GM12878 (cell line): ENCODE data around the gene SUSD5. TPM values are rescaled to one million over a fixed set of nuclear protein-coding genes. Genes with fewer than 3 reads are reported as not detected.

Experiments
- ATF7 ChIP-seq: fragments of 450-650 bp; IDR thresholded peaks from 2 replicates; pipeline ENCODE4 v1.6.1; 2016; ENCODE audit warnings: low read depth, mild to moderate bottlenecking
- CBX5 ChIP-seq: sonication (generic); IDR thresholded peaks from 2 replicates; pipeline ENCODE4 v1.6.1; 2016; ENCODE audit warnings: low read depth, moderate library complexity, mild to moderate bottlenecking, inconsistent platforms
- CREB1 ChIP-seq: IDR thresholded peaks from 2 replicates; pipeline ENCODE4 v1.6.1; 2012; ENCODE audit warnings: low read depth, mild to moderate bottlenecking, inconsistent platforms
- EP300 ChIP-seq, 2 experiments: fragments of 150-350 bp in 1 of 2; IDR thresholded peaks; 2 replicates each; pipeline ENCODE4 v1.6.1; 2011 to 2012; ENCODE audit warnings: low read depth in 2 of 2, low read length in 2 of 2, borderline replicate concordance in 1 of 2, improper control_type of control experiment in 1 of 2, inconsistent platforms in 1 of 2; ENCODE audit not compliant: control insufficient read depth in 1 of 2
- EZH2 ChIP-seq: IDR thresholded peaks from 2 replicates; pipeline ENCODE4 v1.6.1; 2012; ENCODE audit warnings: low read depth, mild to moderate bottlenecking, control low read depth, inconsistent platforms, low read length, borderline replicate concordance; ENCODE audit not compliant: control insufficient read depth
- HDAC6 ChIP-seq: fragments of 200-600 bp; sonication (generic); IDR thresholded peaks from one replicate; pipeline ENCODE4 v1.8.0; 2017; ENCODE audit warnings: antibody characterized with exemption; ENCODE audit not compliant: unreplicated experiment
- IKZF1 ChIP-seq: fragments of 450-650 bp; conservative IDR thresholded peaks from 2 replicates; pipeline ENCODE4 v1.6.1; 2017; ENCODE audit warnings: antibody characterized with exemption, mild to moderate bottlenecking
- MTA3 ChIP-seq: IDR thresholded peaks from 2 replicates; pipeline ENCODE4 v1.6.1; 2012; ENCODE audit warnings: low read length, inconsistent platforms, borderline replicate concordance
- NFIC ChIP-seq: IDR thresholded peaks from 2 replicates; pipeline ENCODE4 v1.6.1; 2012; ENCODE audit warnings: low read depth, mild to moderate bottlenecking, inconsistent platforms, low read length, moderate library complexity
- NR2C2 ChIP-seq: IDR thresholded peaks from 2 replicates; pipeline ENCODE4 v1.6.1; 2011; ENCODE audit warnings: borderline replicate concordance, low read depth; ENCODE audit not compliant: control insufficient read depth, insufficient read length
- RB1 ChIP-seq: fragments of 450-650 bp; formaldehyde crosslinking; IDR thresholded peaks from 2 replicates; pipeline ENCODE4 v1.6.1; 2017; ENCODE audit warnings: mild to moderate bottlenecking, borderline replicate concordance
- SIX5 ChIP-seq: IDR thresholded peaks from 2 replicates; pipeline ENCODE4 v1.6.1; 2011; ENCODE audit warnings: mild to moderate bottlenecking, low read depth, low read length, moderate library complexity; ENCODE audit not compliant: severe bottlenecking
- SP1 ChIP-seq: IDR thresholded peaks from one replicate; pipeline ENCODE4 v1.6.1; 2011; ENCODE audit warnings: low read depth, low read length
- SRF ChIP-seq, 2 experiments: IDR thresholded peaks; 2 replicates each; pipeline ENCODE4 v1.6.1; 2011; ENCODE audit warnings: low read depth in 2 of 2, low read length in 2 of 2, mild to moderate bottlenecking in 1 of 2, moderate library complexity in 1 of 2
- TCF7 ChIP-seq: IDR thresholded peaks from 2 replicates; pipeline ENCODE4 v1.6.1; 2014; ENCODE audit warnings: antibody characterized with exemption, borderline replicate concordance
- WRNIP1 ChIP-seq: IDR thresholded peaks from 2 replicates; pipeline ENCODE4 v1.6.1; 2011; ENCODE audit warnings: low read depth, low read length, improper control_type of control experiment, borderline replicate concordance
- ZNF24 ChIP-seq: fragments of 450-650 bp; IDR thresholded peaks from 2 replicates; pipeline ENCODE4 v1.6.1; 2017; ENCODE audit warnings: antibody characterized with exemption, mild to moderate bottlenecking
- ZZZ3 ChIP-seq: IDR thresholded peaks from 2 replicates; pipeline ENCODE4 v1.6.1; 2011; ENCODE audit warnings: low read depth; ENCODE audit not compliant: control insufficient read depth, insufficient read length
- polyA plus RNA-seq, 11 experiments: library from polyadenylated mRNA; depleted of rRNA in 4 of 11; unstranded in 6 of 11; stranded (reverse) in 5 of 11; fragments of >200 nt; fragmentation: Nextera tagmentation in 4 of 11; fragmentation: Illumina TruSeq in 1 of 11; extraction: Ambion mirVana in 4 of 11; extraction: Trizol in 1 of 11; gene quantifications; 1 replicate in 1 of 11; 2 replicates in 10 of 11; pipeline versions ENCODE4 v1.2.1 to v1.2.3, GENCODE V29; 2011 to 2016; ENCODE audit warnings: inconsistent platforms in 2 of 11, missing spikeins in 2 of 11, low read depth in 1 of 11
- total RNA-seq, 4 experiments: library from RNA; depleted of rRNA in 3 of 4; stranded (reverse); fragments of >200 nt in 3 of 4; fragmentation: Illumina TruSeq in 1 of 4; extraction: Trizol in 1 of 4; gene quantifications; 2 replicates each; pipeline versions ENCODE4 v1.2.1 to v1.2.3, GENCODE V29; 2013 to 2021
- TF ChIP-seq, protein P1 (sequence below): fragments of 450-650 bp; IDR thresholded peaks from 2 replicates; pipeline ENCODE4 v1.6.1; 2016; ENCODE audit warnings: mild to moderate bottlenecking
- TF ChIP-seq, protein P2 (sequence below): fragments of 450-650 bp; formaldehyde crosslinking; IDR thresholded peaks from 2 replicates; pipeline ENCODE4 v1.4.0; 2022; ENCODE audit warnings: mild to moderate bottlenecking, moderate library complexity
- TF ChIP-seq, protein P3 (sequence below): fragments of 450-650 bp; IDR thresholded peaks from 2 replicates; pipeline ENCODE4 v1.6.1; 2014; ENCODE audit warnings: mild to moderate bottlenecking
- TF ChIP-seq, protein P4 (sequence below): IDR thresholded peaks from 2 replicates; pipeline ENCODE4 v1.6.1; 2011; ENCODE audit warnings: low read depth, low read length, improper control_type of control experiment, borderline replicate concordance

The SUSD5 gene
- total and polyA plus RNA-seq, 10 of the 15 experiments (the other 5 are each of a cell fraction or from before 2014, with no cell fraction given) = 0.01 to 0.05 (median 0.03) TPM; not detected in 4

DNA sequence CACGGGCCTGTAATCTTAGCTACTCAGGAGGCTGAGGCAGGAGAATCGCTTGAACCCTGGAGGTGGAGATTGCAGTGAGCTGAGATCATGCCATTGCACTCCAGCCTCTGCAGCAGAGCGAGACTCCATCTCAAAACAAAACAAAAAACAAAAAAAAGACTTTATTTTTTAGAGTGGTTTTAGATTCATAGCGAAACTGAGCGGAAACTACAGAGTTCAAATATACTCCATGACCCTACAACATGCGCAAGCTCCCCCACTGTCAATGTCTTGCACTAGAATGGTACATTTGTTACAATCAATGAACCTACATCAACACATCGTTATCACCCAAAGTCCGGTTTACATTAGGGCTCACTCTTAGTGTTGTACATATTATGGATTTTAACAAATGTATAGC is 107.0 kb downstream of the SUSD5 start (continued):
- no peak for TF ChIP-seq NR2C2
- no peak for TF ChIP-seq EZH2
- TF ChIP-seq RB1 = no peak
- 0 out of 2 replicates have a peak, but pooled peaks have one; percentile 8 for TF ChIP-seq ATF7
- TF ChIP-seq ZZZ3 = no peak
- no peak for TF ChIP-seq CREB1
- TF ChIP-seq MTA3 = no peak
- TF ChIP-seq TCF7 = no peak
- TF ChIP-seq, protein P1, sequence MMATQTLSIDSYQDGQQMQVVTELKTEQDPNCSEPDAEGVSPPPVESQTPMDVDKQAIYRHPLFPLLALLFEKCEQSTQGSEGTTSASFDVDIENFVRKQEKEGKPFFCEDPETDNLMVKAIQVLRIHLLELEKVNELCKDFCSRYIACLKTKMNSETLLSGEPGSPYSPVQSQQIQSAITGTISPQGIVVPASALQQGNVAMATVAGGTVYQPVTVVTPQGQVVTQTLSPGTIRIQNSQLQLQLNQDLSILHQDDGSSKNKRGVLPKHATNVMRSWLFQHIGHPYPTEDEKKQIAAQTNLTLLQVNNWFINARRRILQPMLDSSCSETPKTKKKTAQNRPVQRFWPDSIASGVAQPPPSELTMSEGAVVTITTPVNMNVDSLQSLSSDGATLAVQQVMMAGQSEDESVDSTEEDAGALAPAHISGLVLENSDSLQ = no peak
- TF ChIP-seq WRNIP1 = no peak
- no peak for TF ChIP-seq SIX5
- no peak for TF ChIP-seq EP300 (IDR thresholded peaks at IDR 0.05; ENCODE audit: borderline replicate concordance in 1 of 2, control insufficient read depth in 1 of 2, low read depth in 2 of 2, low read length in 2 of 2)
- peak; percentile 74 for TF ChIP-seq NFIC
- TF ChIP-seq, protein P2, sequence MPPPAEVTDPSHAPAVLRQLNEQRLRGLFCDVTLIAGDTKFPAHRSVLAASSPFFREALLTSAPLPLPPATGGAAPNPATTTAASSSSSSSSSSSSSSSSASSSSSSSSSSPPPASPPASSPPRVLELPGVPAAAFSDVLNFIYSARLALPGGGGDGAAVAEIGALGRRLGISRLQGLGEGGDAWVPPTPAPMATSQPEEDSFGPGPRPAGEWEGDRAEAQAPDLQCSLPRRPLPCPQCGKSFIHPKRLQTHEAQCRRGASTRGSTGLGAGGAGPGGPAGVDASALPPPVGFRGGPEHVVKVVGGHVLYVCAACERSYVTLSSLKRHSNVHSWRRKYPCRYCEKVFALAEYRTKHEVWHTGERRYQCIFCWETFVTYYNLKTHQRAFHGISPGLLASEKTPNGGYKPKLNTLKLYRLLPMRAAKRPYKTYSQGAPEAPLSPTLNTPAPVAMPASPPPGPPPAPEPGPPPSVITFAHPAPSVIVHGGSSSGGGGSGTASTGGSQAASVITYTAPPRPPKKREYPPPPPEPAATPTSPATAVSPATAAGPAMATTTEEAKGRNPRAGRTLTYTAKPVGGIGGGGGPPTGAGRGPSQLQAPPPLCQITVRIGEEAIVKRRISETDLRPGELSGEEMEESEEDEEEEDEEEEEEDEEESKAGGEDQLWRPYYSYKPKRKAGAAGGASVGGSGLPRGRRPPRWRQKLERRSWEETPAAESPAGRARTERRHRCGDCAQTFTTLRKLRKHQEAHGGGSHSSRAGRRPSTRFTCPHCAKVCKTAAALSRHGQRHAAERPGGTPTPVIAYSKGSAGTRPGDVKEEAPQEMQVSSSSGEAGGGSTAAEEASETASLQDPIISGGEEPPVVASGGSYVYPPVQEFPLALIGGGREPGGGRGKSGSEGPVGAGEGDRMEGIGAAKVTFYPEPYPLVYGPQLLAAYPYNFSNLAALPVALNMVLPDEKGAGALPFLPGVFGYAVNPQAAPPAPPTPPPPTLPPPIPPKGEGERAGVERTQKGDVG (CRISPR knock-in tag) = no peak
- no peak for TF ChIP-seq CBX5
- no peak for TF ChIP-seq SRF (IDR thresholded peaks at IDR 0.05; ENCODE audit: low read depth in 2 of 2, low read length in 2 of 2)
- TF ChIP-seq ZNF24 = no peak
- TF ChIP-seq IKZF1 = 0 out of 2 replicates have a peak, but pooled peaks have one; percentile 20
- TF ChIP-seq HDAC6 = no peak
- TF ChIP-seq, protein P3, sequence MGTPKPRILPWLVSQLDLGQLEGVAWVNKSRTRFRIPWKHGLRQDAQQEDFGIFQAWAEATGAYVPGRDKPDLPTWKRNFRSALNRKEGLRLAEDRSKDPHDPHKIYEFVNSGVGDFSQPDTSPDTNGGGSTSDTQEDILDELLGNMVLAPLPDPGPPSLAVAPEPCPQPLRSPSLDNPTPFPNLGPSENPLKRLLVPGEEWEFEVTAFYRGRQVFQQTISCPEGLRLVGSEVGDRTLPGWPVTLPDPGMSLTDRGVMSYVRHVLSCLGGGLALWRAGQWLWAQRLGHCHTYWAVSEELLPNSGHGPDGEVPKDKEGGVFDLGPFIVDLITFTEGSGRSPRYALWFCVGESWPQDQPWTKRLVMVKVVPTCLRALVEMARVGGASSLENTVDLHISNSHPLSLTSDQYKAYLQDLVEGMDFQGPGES = no peak
- no peak for TF ChIP-seq SP1
- TF ChIP-seq, protein P4, sequence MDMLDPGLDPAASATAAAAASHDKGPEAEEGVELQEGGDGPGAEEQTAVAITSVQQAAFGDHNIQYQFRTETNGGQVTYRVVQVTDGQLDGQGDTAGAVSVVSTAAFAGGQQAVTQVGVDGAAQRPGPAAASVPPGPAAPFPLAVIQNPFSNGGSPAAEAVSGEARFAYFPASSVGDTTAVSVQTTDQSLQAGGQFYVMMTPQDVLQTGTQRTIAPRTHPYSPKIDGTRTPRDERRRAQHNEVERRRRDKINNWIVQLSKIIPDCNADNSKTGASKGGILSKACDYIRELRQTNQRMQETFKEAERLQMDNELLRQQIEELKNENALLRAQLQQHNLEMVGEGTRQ = no peak
